K562 (cell line): Measurements from ENCODE around the gene TMEM100. TPM values are rescaled to one million over a fixed set of nuclear protein-coding genes. Genes with fewer than 3 reads are reported as not detected.
A peak's percentile ranks its signal among the peaks of the same experiment; 100 is the strongest.

Source experiments
- ATAC-seq: fragments of 200-7000 bp; cut with Tn5 transposase; 3 replicates; pipeline ENCODE4 v1.9.1; 2020; ENCODE audit warnings: moderate library complexity
- BruUV-seq: library from RNA; stranded (reverse); fragments of 400-500 nt; replicated peaks from 2 replicates; lab custom pipeline; 2021; lab: Mats Ljungman, UMichigan
- CTCF ChIA-PET: fragments of 300-600 bp; formaldehyde crosslinking; extraction: SDS; loops from one replicate; lab custom pipeline; 2021; ENCODE audit warnings: low intra/inter-chr PET ratio; lab: Yijun Ruan, JAX
- POLR2A ChIA-PET: fragments of 300-600, 350-650 bp; sonication (Branson Sonifier 250); formaldehyde crosslinking; extraction: SDS; loops from one replicate; lab custom pipeline; 2021; ENCODE audit warnings: antibody characterized with exemption, inconsistent platforms; lab: Yijun Ruan, JAX
- DNase-seq, 4 experiments: peaks; one replicate each; pipeline versions ENCODE4 v3.0.0 to v3.0.0-alpha.2; 2011 to 2018; ENCODE audit warnings: low spot score in 3 of 4, mixed read lengths in 3 of 4; ENCODE audit errors: extremely low read depth in 1 of 4
- FAIRE-seq: peaks from 2 replicates; lab custom pipeline; 2011; peaks lifted over from hg19 to GRCh38; lab: Jason Lieb, UNC
- H2AFZ ChIP-seq: 2 replicates; pipeline ENCODE4 v1.6.0; 2011; ENCODE audit warnings: low read depth, low read length, control low read depth, inconsistent platforms
- H3K27ac ChIP-seq: fragments of 200-600 bp; 3 replicates; pipeline ENCODE4 v1.8.0; 2011; ENCODE audit warnings: low read depth, mild to moderate bottlenecking, control low read depth, inconsistent platforms, low read length, moderate library complexity, mixed read lengths; ENCODE audit errors: extremely low read depth
- H3K27me3 ChIP-seq, 2 experiments: fragments of 300-600 bp in 1 of 2; 2 replicates in 1 of 2; 3 replicates in 1 of 2; pipeline versions ENCODE4 v1.6.0 to v1.8.0; 2011; ENCODE audit warnings: inconsistent platforms in 2 of 2, low read length in 2 of 2, mild to moderate bottlenecking in 1 of 2, mixed read lengths in 1 of 2, moderate library complexity in 1 of 2; ENCODE audit not compliant: control insufficient read depth in 2 of 2, insufficient read depth in 2 of 2
- H3K36me3 ChIP-seq: fragments of 300-600 bp; 3 replicates; pipeline ENCODE4 v1.8.0; 2011; ENCODE audit warnings: mild to moderate bottlenecking, low read length, inconsistent platforms; ENCODE audit not compliant: control insufficient read depth, insufficient read depth
- H3K4me1 ChIP-seq, 2 experiments: fragments of 200-600 bp in 1 of 2; replicated peaks in 1 of 2; 2 replicates in 1 of 2; 3 replicates in 1 of 2; pipeline versions ENCODE4 v1.5.1 to v1.8.0; 2011; ENCODE audit warnings: inconsistent platforms in 2 of 2, low read length in 2 of 2, mild to moderate bottlenecking in 1 of 2, mixed read lengths in 1 of 2, moderate library complexity in 1 of 2; ENCODE audit not compliant: control insufficient read depth in 2 of 2, insufficient read depth in 2 of 2
- H3K4me2 ChIP-seq: 2 replicates; pipeline ENCODE4 v1.6.1; 2011; ENCODE audit warnings: low read length, control low read depth, inconsistent platforms, mixed read lengths; ENCODE audit not compliant: insufficient read depth
- H3K4me3 ChIP-seq: fragments of 200-600 bp; sonication (generic), shearing (Covaris generic); 2 replicates; pipeline ENCODE4 v1.5.1; 2016; ENCODE audit warnings: control low read depth, inconsistent platforms
- H3K79me2 ChIP-seq: fragments of 200-600 bp; 3 replicates; pipeline ENCODE4 v1.8.0; 2011; ENCODE audit warnings: low read length, inconsistent platforms; ENCODE audit not compliant: control insufficient read depth, insufficient read depth
- H3K9ac ChIP-seq, 2 experiments: 2 replicates each; pipeline versions ENCODE4 v1.6.0 to v1.6.1; 2011; ENCODE audit warnings: low read depth in 2 of 2, low read length in 2 of 2, control low read depth in 1 of 2, inconsistent platforms in 1 of 2, mild to moderate bottlenecking in 1 of 2, mixed read lengths in 1 of 2; ENCODE audit not compliant: insufficient read depth in 1 of 2
- H3K9me1 ChIP-seq: one replicate; pipeline ENCODE4 v1.6.0; 2011; ENCODE audit warnings: inconsistent platforms, mild to moderate bottlenecking, low read length, moderate library complexity; ENCODE audit not compliant: control insufficient read depth, insufficient read depth
- H3K9me3 ChIP-seq: replicated peaks from 2 replicates; pipeline ENCODE4 v1.5.1; 2011; ENCODE audit warnings: low read depth, low read length, inconsistent platforms; ENCODE audit not compliant: control insufficient read depth, insufficient read depth
- H4K20me1 ChIP-seq: replicated peaks from 2 replicates; pipeline ENCODE4 v1.6.1; 2011; ENCODE audit warnings: low read length, inconsistent platforms, mixed read lengths; ENCODE audit not compliant: control insufficient read depth, insufficient read depth
- CHAMP1 ChIP-seq: fragments of 450-650 bp; IDR thresholded peaks from 2 replicates; pipeline ENCODE4 v1.6.1; 2016; ENCODE audit warnings: mild to moderate bottlenecking
- KLF16 ChIP-seq: IDR thresholded peaks from 2 replicates; pipeline ENCODE4 v1.6.1; 2016; ENCODE audit warnings: antibody characterized with exemption
- REST ChIP-seq, 2 experiments: fragments of 450-650 bp; formaldehyde crosslinking in 1 of 2; IDR thresholded peaks; 2 replicates each; pipeline versions ENCODE4 v1.4.0 to v1.6.1; 2014 to 2020; ENCODE audit warnings: mild to moderate bottlenecking in 2 of 2, borderline replicate concordance in 1 of 2, low read depth in 1 of 2
- ZBTB5 ChIP-seq: fragments of 450-650 bp; IDR thresholded peaks from 2 replicates; pipeline ENCODE4 v1.6.1; 2017; ENCODE audit warnings: antibody characterized with exemption
- WGBS: fragments of 100-300 bp; shearing (Covaris generic); methylation state at CpG from one replicate; pipeline ENCODE4 v1.1.6; 2016; ENCODE audit warnings: low coverage, mixed read lengths; ENCODE audit not compliant: insufficient coverage; ENCODE audit errors: missing lambda C conversion rate; 5-methylcytosine and 5-hydroxymethylcytosine counted together
- in situ Hi-C: fragments of 300-500 bp; cut with MboI; formaldehyde crosslinking; loops from 4 replicates; pipeline ENCODE4 v1.15.0; 2018; ENCODE audit warnings: inconsistent platforms, mixed read lengths
- intact Hi-C: fragments of 100-400 bp; cut with micrococcal nuclease; formaldehyde crosslinking; loops from 2 replicates; pipeline ENCODE4 v1.14.2; 2022
- polyA plus RNA-seq, 8 experiments: library from polyadenylated mRNA; depleted of rRNA in 4 of 8; stranded (reverse) in 5 of 8; unstranded in 3 of 8; fragments of >200 nt; fragmentation: Nextera tagmentation in 2 of 8; fragmentation: Illumina TruSeq in 1 of 8; extraction: Ambion mirVana in 2 of 8; extraction: Trizol in 1 of 8; gene quantifications; 2 replicates each; pipeline versions ENCODE4 v1.2.1 to v1.2.3, GENCODE V29; 2011 to 2014; ENCODE audit warnings: inconsistent platforms in 1 of 8, missing spikeins in 1 of 8
- total RNA-seq, 7 experiments: library from RNA; depleted of rRNA in 6 of 7; stranded (reverse); fragments of >200 nt in 6 of 7; fragmentation: Illumina TruSeq in 2 of 7; extraction: Trizol in 2 of 7; gene quantifications; 2 replicates each; pipeline versions ENCODE4 v1.2.1 to v1.2.3, GENCODE V29; 2011 to 2021; ENCODE audit warnings: low replicate concordance in 1 of 7

Gene TMEM100
- total and polyA plus RNA-seq, 9 of the 15 experiments (the other 6 are each of a cell fraction or from before 2014, with no cell fraction given), result 0.12 to 0.50 (median 0.19) TPM

- H3K4me3 ChIP-seq, result no peak overlapping the region
- in situ Hi-C loops (loop anchor here (5.0 kb wide), 1 partner anchor 191 kb away; no protein-coding TSS in a partner anchor), intact Hi-C loops (loop anchor here (1.0 to 10.0 kb wide), 3 partner anchors 47 to 191 kb away; no protein-coding TSS in a partner anchor)
- H3K27ac ChIP-seq, result no peak overlapping the region
- ATAC-seq (peak; percentile 83), FAIRE-seq (no peak), DNase-seq (peak; percentile 42 to 83 (median 48))
- no peaks in the 10 kb centered on the region for H4K20me1 ChIP-seq
- no TSS peak for BruUV-seq
- ChIA-PET POLR2A (interaction anchor here (1.0 to 1.2 kb wide), 5 partner anchors 10 to 421 kb away, joined by 3 to 7 read pairs (median 4); no protein-coding TSS in a partner anchor), CTCF (interaction anchor here (0.6 to 2.1 kb wide), 2 partner anchors 191 to 1215 kb away, joined by 3 to 20 read pairs; no protein-coding TSS in a partner anchor)
- peak overlapping the region; percentile 46; the same call in 1 of the 2 replicates for H2AFZ ChIP-seq
- no peak overlapping the region for H3K9ac ChIP-seq
- 37% methylated on average over 11 of the region's 11 CpGs for WGBS
- H3K4me1 ChIP-seq, result peaks cover 0 to 6% of the 10 kb centered on the region in 2 experiments; a peak in 3 of 5 replicates
- no peaks in the 10 kb centered on the region for H3K79me2 ChIP-seq
- no peak overlapping the region for H3K4me2 ChIP-seq
- H3K9me1 ChIP-seq, result no peaks in the 10 kb centered on the region
- no peaks in the 10 kb centered on the region for H3K36me3 ChIP-seq
- no peaks in the 10 kb centered on the region for H3K9me3 ChIP-seq
- no peaks in the 10 kb centered on the region for H3K27me3 ChIP-seq
- TF ChIP-seq REST (IDR thresholded peaks at IDR 0.05; ENCODE audit: borderline replicate concordance) (peak; percentile 70), REST (CRISPR knock-in tag; IDR thresholded peaks at IDR 0.05; ENCODE audit: low read depth) (no peak), KLF16 (0 out of 2 replicates have a peak, but pooled peaks have one; percentile 23), CHAMP1 (0 out of 2 replicates have a peak, but pooled peaks have one; percentile 37), ZBTB5 (no peak)
Observed at GRCh38 chr17:55717898-55718735, 4.5 kb downstream of the TMEM100 start.
